B cell (primary cell): ENCODE measurements around the gene ASB18. TPM values are rescaled to one million over a fixed set of nuclear protein-coding genes. Genes with fewer than 3 reads are reported as not detected.

ENCODE experiments used
- ATAC-seq: fragments of 200-7000 bp; cut with Tn5 transposase; one replicate; pipeline ENCODE4 v1.10.0; 2021; ENCODE audit warnings: low read depth, mild to moderate bottlenecking, moderate number of reproducible peaks, moderate library complexity
- CTCF ChIA-PET: fragments of 350-600 bp; sonication (Branson Sonifier 250); formaldehyde crosslinking; loops from one replicate; lab custom pipeline; 2021; ENCODE audit warnings: antibody characterized with exemption, inconsistent platforms; lab: Charles Lee
- POLR2A ChIA-PET: fragments of 350-600 bp; sonication (Branson Sonifier 250); formaldehyde crosslinking; loops from one replicate; lab custom pipeline; 2021; ENCODE audit warnings: antibody characterized with exemption; lab: Charles Lee
- DNase-seq: peaks from one replicate; pipeline ENCODE4 v3.0.0; 2013
- H2AFZ ChIP-seq: 2 replicates; pipeline ENCODE4 v1.6.1; 2012; ENCODE audit warnings: mild to moderate bottlenecking, low read depth, low read length; ENCODE audit not compliant: insufficient read depth, poor library complexity, severe bottlenecking
- H3K27ac ChIP-seq, 2 donors: 1 replicate in 1 of 2; 2 replicates in 1 of 2; pipeline ENCODE4 v1.5.1; 2012 to 2013; ENCODE audit warnings: low read length in 2 of 2, mild to moderate bottlenecking in 2 of 2, moderate library complexity in 1 of 2
- H3K27me3 ChIP-seq, 4 experiments: fragments of 200-600 bp in 1 of 4; sonication (generic) in 1 of 4; replicated peaks in 1 of 4; 1 replicate in 2 of 4; 2 replicates in 2 of 4; pipeline versions ENCODE4 v1.6.1 to v1.7.0; 2013 to 2016; ENCODE audit warnings: low read length in 3 of 4, mild to moderate bottlenecking in 2 of 4, mixed read lengths in 1 of 4, moderate library complexity in 1 of 4; ENCODE audit not compliant: insufficient read depth in 4 of 4, control insufficient read depth in 3 of 4; ENCODE audit errors: control extremely low read depth in 1 of 4
- H3K36me3 ChIP-seq, 2 experiments: replicated peaks in 1 of 2; 1 replicate in 1 of 2; 2 replicates in 1 of 2; pipeline versions ENCODE4 v1.6.1 to v1.7.1; 2013; ENCODE audit warnings: low read length in 1 of 2; ENCODE audit not compliant: insufficient read depth in 2 of 2, control insufficient read depth in 1 of 2; ENCODE audit errors: control extremely low read depth in 1 of 2, extremely low read depth in 1 of 2
- H3K4me1 ChIP-seq, 2 donors: fragments of 200-600 bp in 1 of 2; sonication (generic) in 1 of 2; 1 replicate in 1 of 2; 2 replicates in 1 of 2; pipeline versions ENCODE4 v1.5.1 to v1.6.1; 2013 to 2017; ENCODE audit warnings: low read length in 2 of 2; ENCODE audit not compliant: control insufficient read depth in 2 of 2, insufficient read depth in 2 of 2
- H3K4me2 ChIP-seq: replicated peaks from 2 replicates; pipeline ENCODE3; 2012; ENCODE audit warnings: mild to moderate bottlenecking, low read depth, low read length; ENCODE audit not compliant: poor library complexity, severe bottlenecking
- H3K4me3 ChIP-seq, 5 experiments: fragments of 200-600 bp in 1 of 5; sonication (generic) in 1 of 5; 1 replicate in 3 of 5; 2 replicates in 2 of 5; pipeline versions ENCODE4 v1.5.1 to v1.7.0; 2011 to 2016; ENCODE audit warnings: low read length in 4 of 5, mild to moderate bottlenecking in 4 of 5, low read depth in 2 of 5, control low read depth in 1 of 5, moderate library complexity in 1 of 5; ENCODE audit not compliant: insufficient read depth in 1 of 5; ENCODE audit errors: control extremely low read depth in 1 of 5, extremely low read depth in 1 of 5
- H3K79me2 ChIP-seq: fragments of 200-600 bp; sonication (generic); one replicate; pipeline ENCODE4 v1.6.0; 2016; ENCODE audit warnings: low read length; ENCODE audit not compliant: control insufficient read depth, insufficient read depth
- H3K9ac ChIP-seq: fragments of 200-600 bp; sonication (generic); 2 replicates; pipeline ENCODE4 v1.6.1; 2017; ENCODE audit warnings: mild to moderate bottlenecking, low read length, moderate library complexity
- H3K9me3 ChIP-seq, 3 donors: one replicate each; pipeline versions ENCODE4 v1.6.1 to v1.7.1; 2013; ENCODE audit warnings: low read length in 2 of 3; ENCODE audit not compliant: control insufficient read depth in 2 of 3, insufficient read depth in 1 of 3; ENCODE audit errors: control extremely low read depth in 1 of 3
- H4K20me1 ChIP-seq: 2 replicates; pipeline ENCODE4 v1.6.0; 2012; ENCODE audit warnings: mild to moderate bottlenecking, low read length; ENCODE audit not compliant: insufficient read depth, control insufficient read depth, poor library complexity, severe bottlenecking
- H3K27ac Mint-ChIP-seq: one replicate; pipeline ENCODE4 v1.8.0; 2021; ENCODE audit warnings: mixed read lengths
- H3K27me3 Mint-ChIP-seq: one replicate; pipeline ENCODE4 v1.8.0; 2021; ENCODE audit warnings: mixed read lengths
- H3K4me1 Mint-ChIP-seq: one replicate; pipeline ENCODE4 v1.8.0; 2021; ENCODE audit warnings: mixed read lengths
- H3K4me3 Mint-ChIP-seq: one replicate; pipeline ENCODE4 v1.8.0; 2021; ENCODE audit warnings: mixed read lengths
- H3K9me3 Mint-ChIP-seq: one replicate; pipeline ENCODE4 v1.8.0; 2022; ENCODE audit warnings: mixed read lengths; ENCODE audit not compliant: insufficient read depth
- EZH2 ChIP-seq: IDR thresholded peaks from 2 replicates; pipeline ENCODE4 v1.6.1; 2012; ENCODE audit warnings: borderline replicate concordance, low read depth, mild to moderate bottlenecking, moderate library complexity, low read length; ENCODE audit not compliant: insufficient read depth, poor library complexity, severe bottlenecking
- WGBS: methylation state at CpG from one replicate; pipeline ENCODE4 v1.1.5; 2013; ENCODE audit warnings: missing lambda C conversion rate; ENCODE audit not compliant: insufficient coverage; 5-methylcytosine and 5-hydroxymethylcytosine counted together
- intact Hi-C: fragments of 100-400 bp; cut with micrococcal nuclease; formaldehyde crosslinking; loops from one replicate; pipeline ENCODE4 v1.10.0; 2022
- polyA plus RNA-seq: library from polyadenylated mRNA; depleted of rRNA; stranded (reverse); fragments of >200 nt; gene quantifications from 2 replicates; pipeline ENCODE4 v1.2.3, GENCODE V29; 2012
- total RNA-seq, 2 donors: library from RNA; stranded (reverse); fragments of 120-200 nt in 1 of 2; gene quantifications; 1 replicate in 1 of 2; 2 replicates in 1 of 2; pipeline versions ENCODE4 v1.2.3 to v1.2.4, GENCODE V29; 2013 to 2022
- TF ChIP-seq, protein P1 (sequence below): fragments of 200-600 bp; IDR thresholded peaks from one replicate; pipeline ENCODE4 v1.8.0; 2022; ENCODE audit warnings: antibody characterized with exemption, mild to moderate bottlenecking

Gene ASB18
- total and polyA plus RNA-seq, 2 donors (not counting 1 experiment from before 2014, with no cell fraction given) = not detected

DNA sequence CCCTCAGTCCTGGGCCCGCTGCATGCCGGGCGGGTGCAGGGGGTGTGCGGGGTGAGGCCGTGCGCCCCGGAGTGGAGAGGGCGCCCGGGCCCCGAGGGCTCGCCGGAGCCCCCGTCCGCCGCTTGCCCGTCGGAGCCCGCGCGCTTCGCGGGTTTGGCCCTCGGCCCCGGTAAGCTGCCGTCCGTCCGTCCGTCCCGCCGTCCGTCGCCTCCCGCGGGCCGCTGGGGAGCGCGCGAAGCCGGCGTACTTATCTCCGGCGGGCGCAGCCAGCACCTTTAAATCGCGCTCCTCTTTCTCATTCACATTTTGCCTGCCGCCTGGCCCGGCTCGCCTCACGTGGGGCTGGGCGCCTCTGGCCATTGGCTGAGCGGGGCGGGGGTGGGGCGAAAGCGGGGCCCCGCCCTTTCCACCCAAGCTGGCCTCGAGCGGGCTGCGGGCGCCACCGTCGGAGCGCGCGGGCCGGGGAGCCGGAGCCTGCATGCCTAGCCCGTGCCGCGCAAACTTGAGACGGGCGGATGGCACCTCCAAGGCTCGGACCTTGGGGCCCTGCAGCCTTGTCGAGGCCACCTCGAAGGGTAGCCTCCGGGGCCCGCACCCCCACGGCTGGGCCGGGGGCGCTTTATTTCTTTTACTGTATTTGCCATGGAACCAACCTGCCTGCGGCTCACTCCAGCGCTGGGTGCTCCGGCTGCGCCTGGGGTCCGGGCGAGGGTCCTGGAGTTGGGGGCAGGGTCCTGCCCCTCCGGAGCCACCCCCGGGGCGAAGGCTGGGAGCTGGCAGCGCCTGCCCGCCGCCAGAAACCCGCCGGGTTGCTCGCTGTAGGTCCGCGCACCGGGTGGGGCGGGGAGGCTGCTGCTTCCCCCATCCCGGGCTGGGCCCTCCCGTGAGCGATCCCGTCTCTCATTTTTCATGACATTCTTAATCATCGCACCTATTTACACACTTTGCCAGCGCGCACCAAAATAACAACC lies 95.8 kb downstream of the ASB18 start, which contains the start of gene GBX2:
GBX2 (minus strand) TSS at position 277 of the 971 bp plus-strand sequence. CDS start 415 bp downstream, outside the sequence.
- no peak within 1 kb of the TSS for H2AFZ ChIP-seq
- H4K20me1 ChIP-seq = no peaks in the 10 kb centered on the region
- no peaks in the 10 kb centered on the region for H3K36me3 ChIP-seq
- no peak for ATAC-seq
- peaks cover 10% of the 10 kb centered on the region for H3K4me1 Mint-ChIP-seq
- no peak within 1 kb of the TSS for H3K9ac ChIP-seq
- H3K9me3 Mint-ChIP-seq = no peaks in the 10 kb centered on the region
- no peak within 1 kb of the TSS for H3K4me3 Mint-ChIP-seq
- CTCF ChIA-PET = no interaction called here
- peak within 1 kb of the TSS; percentile 37 for H3K4me2 ChIP-seq
- 16% methylated on average over 100 of the region's 105 CpGs for WGBS
- H3K4me1 ChIP-seq = peaks cover 0 to 12% of the 10 kb centered on the region in 2 donors
- no peak within 1 kb of the TSS for H3K4me3 ChIP-seq
- H3K9me3 ChIP-seq = peaks cover 0 to 30% (median 0%) of the 10 kb centered on the region in 3 donors
- no peaks in the 10 kb centered on the region for H3K79me2 ChIP-seq
- TF ChIP-seq, protein P1, sequence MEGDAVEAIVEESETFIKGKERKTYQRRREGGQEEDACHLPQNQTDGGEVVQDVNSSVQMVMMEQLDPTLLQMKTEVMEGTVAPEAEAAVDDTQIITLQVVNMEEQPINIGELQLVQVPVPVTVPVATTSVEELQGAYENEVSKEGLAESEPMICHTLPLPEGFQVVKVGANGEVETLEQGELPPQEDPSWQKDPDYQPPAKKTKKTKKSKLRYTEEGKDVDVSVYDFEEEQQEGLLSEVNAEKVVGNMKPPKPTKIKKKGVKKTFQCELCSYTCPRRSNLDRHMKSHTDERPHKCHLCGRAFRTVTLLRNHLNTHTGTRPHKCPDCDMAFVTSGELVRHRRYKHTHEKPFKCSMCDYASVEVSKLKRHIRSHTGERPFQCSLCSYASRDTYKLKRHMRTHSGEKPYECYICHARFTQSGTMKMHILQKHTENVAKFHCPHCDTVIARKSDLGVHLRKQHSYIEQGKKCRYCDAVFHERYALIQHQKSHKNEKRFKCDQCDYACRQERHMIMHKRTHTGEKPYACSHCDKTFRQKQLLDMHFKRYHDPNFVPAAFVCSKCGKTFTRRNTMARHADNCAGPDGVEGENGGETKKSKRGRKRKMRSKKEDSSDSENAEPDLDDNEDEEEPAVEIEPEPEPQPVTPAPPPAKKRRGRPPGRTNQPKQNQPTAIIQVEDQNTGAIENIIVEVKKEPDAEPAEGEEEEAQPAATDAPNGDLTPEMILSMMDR = no peak
- no peak for TF ChIP-seq EZH2
- no peak within 1 kb of the TSS for H3K27ac ChIP-seq
- POLR2A ChIA-PET = no interaction called here
- peaks cover 55% of the 10 kb centered on the region for H3K27me3 Mint-ChIP-seq
- intact Hi-C loops = no loop called here
- no peak for DNase-seq
- H3K27me3 ChIP-seq = peaks cover 0 to 77% (median 40%) of the 10 kb centered on the region in 4 experiments
- H3K27ac Mint-ChIP-seq = no peak within 1 kb of the TSS
